ENCODE measurements around the gene TSPAN18.

DNA sequence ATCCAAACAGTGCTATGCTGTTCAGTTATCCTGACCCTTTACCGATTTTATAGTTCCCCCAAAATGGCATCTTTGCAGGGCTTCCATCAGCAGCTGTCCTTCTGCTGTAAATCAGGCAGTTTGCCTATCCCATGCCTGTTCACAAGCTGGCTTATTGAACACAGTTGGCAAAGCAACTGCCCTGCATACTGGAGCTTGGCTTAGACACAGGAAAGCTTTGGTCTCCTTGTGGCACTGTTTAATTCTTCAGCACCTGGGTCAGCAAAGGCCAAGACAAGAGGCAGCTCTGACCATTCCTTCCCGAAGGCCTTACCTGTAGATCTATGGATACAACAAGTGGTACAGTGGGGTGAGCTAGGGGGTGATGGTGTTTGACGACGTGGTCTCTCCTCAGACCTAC, 32.2 kb downstream of the TSPAN18 start:
- TF ChIP-seq, protein P1, sequence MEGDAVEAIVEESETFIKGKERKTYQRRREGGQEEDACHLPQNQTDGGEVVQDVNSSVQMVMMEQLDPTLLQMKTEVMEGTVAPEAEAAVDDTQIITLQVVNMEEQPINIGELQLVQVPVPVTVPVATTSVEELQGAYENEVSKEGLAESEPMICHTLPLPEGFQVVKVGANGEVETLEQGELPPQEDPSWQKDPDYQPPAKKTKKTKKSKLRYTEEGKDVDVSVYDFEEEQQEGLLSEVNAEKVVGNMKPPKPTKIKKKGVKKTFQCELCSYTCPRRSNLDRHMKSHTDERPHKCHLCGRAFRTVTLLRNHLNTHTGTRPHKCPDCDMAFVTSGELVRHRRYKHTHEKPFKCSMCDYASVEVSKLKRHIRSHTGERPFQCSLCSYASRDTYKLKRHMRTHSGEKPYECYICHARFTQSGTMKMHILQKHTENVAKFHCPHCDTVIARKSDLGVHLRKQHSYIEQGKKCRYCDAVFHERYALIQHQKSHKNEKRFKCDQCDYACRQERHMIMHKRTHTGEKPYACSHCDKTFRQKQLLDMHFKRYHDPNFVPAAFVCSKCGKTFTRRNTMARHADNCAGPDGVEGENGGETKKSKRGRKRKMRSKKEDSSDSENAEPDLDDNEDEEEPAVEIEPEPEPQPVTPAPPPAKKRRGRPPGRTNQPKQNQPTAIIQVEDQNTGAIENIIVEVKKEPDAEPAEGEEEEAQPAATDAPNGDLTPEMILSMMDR (conservative IDR thresholded peaks at IDR 0.05; ENCODE audit: low read length): no peak
- no peak for TF ChIP-seq EZH2phosphoT487 (IDR thresholded peaks at IDR 0.05; ENCODE audit: borderline replicate concordance)
